SK-N-SH (cell line): ENCODE measurements around the gene ELMO1. TPM values are rescaled to one million over a fixed set of nuclear protein-coding genes. Genes with fewer than 3 reads are reported as not detected.

Source experiments
- CTCF ChIA-PET: fragments of 300-600, 350-600 bp; formaldehyde crosslinking; extraction: SDS; loops from one replicate; lab custom pipeline; 2021; lab: Yijun Ruan, JAX
- POLR2A ChIA-PET: fragments of 350-600 bp; sonication (Branson Sonifier 250); formaldehyde crosslinking; extraction: SDS; loops from one replicate; lab custom pipeline; 2020; ENCODE audit warnings: antibody characterized with exemption, inconsistent platforms; lab: Yijun Ruan, JAX
- DNase-seq: peaks from one replicate; pipeline ENCODE4 v3.0.0; 2012
- H2AFZ ChIP-seq: fragments of 200-600 bp; sonication (generic); 2 replicates; pipeline ENCODE4 v1.8.1; 2016; ENCODE audit warnings: antibody characterized with exemption, mild to moderate bottlenecking, low read depth
- H3F3A ChIP-seq: fragments of 200-600 bp; sonication (generic); replicated peaks from 2 replicates; pipeline ENCODE3; 2016; ENCODE audit warnings: antibody characterized with exemption, mild to moderate bottlenecking; ENCODE audit not compliant: insufficient read depth
- H3K27ac ChIP-seq, 2 experiments: fragments of 200-500 bp in 1 of 2; fragments of 200-600 bp in 1 of 2; sonication (Bioruptor generic) in 1 of 2; sonication (generic), shearing (Covaris generic) in 1 of 2; 2 replicates each; pipeline versions ENCODE4 v1.5.1 to v1.6.1; 2014 to 2016; ENCODE audit warnings: low read depth in 2 of 2, inconsistent platforms in 1 of 2, low read length in 1 of 2, mild to moderate bottlenecking in 1 of 2, mixed read lengths in 1 of 2
- H3K27me3 ChIP-seq: fragments of 200-600 bp; sonication (generic), shearing (Covaris generic); 2 replicates; pipeline ENCODE4 v1.6.1; 2016; ENCODE audit warnings: mixed run types; ENCODE audit not compliant: insufficient read depth
- H3K36me3 ChIP-seq, 2 experiments: fragments of 200-500 bp in 1 of 2; fragments of 200-600 bp in 1 of 2; sonication (Bioruptor generic) in 1 of 2; sonication (generic) in 1 of 2; replicated peaks in 1 of 2; 2 replicates each; pipeline versions ENCODE3 to v1.5.1; 2014 to 2016; ENCODE audit warnings: low read length in 1 of 2, mild to moderate bottlenecking in 1 of 2; ENCODE audit not compliant: insufficient read depth in 2 of 2, control insufficient read depth in 1 of 2
- H3K4me1 ChIP-seq, 2 experiments: fragments of 200-500 bp in 1 of 2; fragments of 200-600 bp in 1 of 2; sonication (Bioruptor generic) in 1 of 2; sonication (generic), shearing (Covaris generic) in 1 of 2; 2 replicates each; pipeline versions ENCODE4 v1.5.1 to v1.6.1; 2014 to 2016; ENCODE audit warnings: low read depth in 1 of 2, low read length in 1 of 2, mixed run types in 1 of 2; ENCODE audit not compliant: insufficient read depth in 2 of 2, control insufficient read depth in 1 of 2
- H3K4me2 ChIP-seq: fragments of 200-600 bp; sonication (generic), shearing (Covaris generic); 2 replicates; pipeline ENCODE4 v1.6.1; 2017; ENCODE audit warnings: mixed run types
- H3K4me3 ChIP-seq, 2 experiments: fragments of 200-500 bp in 1 of 2; fragments of 200-600 bp in 1 of 2; sonication (Bioruptor generic) in 1 of 2; sonication (generic), shearing (Covaris generic) in 1 of 2; 2 replicates each; pipeline versions ENCODE4 v1.5.1 to v1.8.1; 2014 to 2016; ENCODE audit warnings: low read depth in 2 of 2, inconsistent platforms in 1 of 2, low read length in 1 of 2, mild to moderate bottlenecking in 1 of 2, mixed read lengths in 1 of 2, moderate library complexity in 1 of 2
- H3K79me2 ChIP-seq: fragments of 200-600 bp; sonication (generic); 2 replicates; pipeline ENCODE4 v1.8.1; 2017; ENCODE audit warnings: mild to moderate bottlenecking; ENCODE audit not compliant: insufficient read depth
- H3K9ac ChIP-seq: fragments of 200-600 bp; sonication (generic); 2 replicates; pipeline ENCODE4 v1.6.1; 2017; ENCODE audit warnings: mixed run types
- H3K9me2 ChIP-seq: fragments of 200-600 bp; sonication (generic); 2 replicates; pipeline ENCODE4 v1.6.1; 2017; ENCODE audit warnings: mixed run types
- H3K9me3 ChIP-seq: fragments of 200-600 bp; sonication (generic); 2 replicates; pipeline ENCODE4 v1.6.1; 2017; ENCODE audit warnings: mixed run types, mild to moderate bottlenecking, moderate library complexity
- H4K20me1 ChIP-seq: fragments of 200-600 bp; sonication (generic); 2 replicates; pipeline ENCODE4 v1.6.1; 2017; ENCODE audit warnings: mild to moderate bottlenecking, mixed run types; ENCODE audit not compliant: insufficient read depth
- EP300 ChIP-seq, 2 experiments: IDR thresholded peaks; 2 replicates each; pipeline versions ENCODE4 v1.4.0 to v1.6.1; 2012; ENCODE audit warnings: borderline replicate concordance in 1 of 2, low read depth in 1 of 2, low read length in 1 of 2
- GABPA ChIP-seq: IDR thresholded peaks from 2 replicates; pipeline ENCODE4 v1.4.0; 2012; ENCODE audit warnings: low read depth, mild to moderate bottlenecking
- MAX ChIP-seq: IDR thresholded peaks from 2 replicates; pipeline ENCODE4 v1.4.0; 2012; ENCODE audit warnings: low read depth
- MEF2A ChIP-seq: IDR thresholded peaks from 2 replicates; pipeline ENCODE4 v1.4.0; 2012; ENCODE audit warnings: low read depth, borderline replicate concordance
- PBX3 ChIP-seq: IDR thresholded peaks from 2 replicates; pipeline ENCODE4; 2012
- RCOR1 ChIP-seq: fragments of 150-350 bp; IDR thresholded peaks from 2 replicates; pipeline ENCODE4 v1.6.1; 2017; ENCODE audit warnings: antibody characterized with exemption, low read length
- USF2 ChIP-seq: fragments of 150-350 bp; IDR thresholded peaks from 2 replicates; pipeline ENCODE4 v1.6.1; 2017; ENCODE audit warnings: antibody characterized with exemption, low read length, low read depth, borderline replicate concordance
- YY1 ChIP-seq: IDR thresholded peaks from 2 replicates; pipeline ENCODE4 v1.4.0; 2012; ENCODE audit warnings: low read depth, mild to moderate bottlenecking
- WGBS: methylation state at CpG from one replicate; pipeline ENCODE4 v1.1.6; 2017; ENCODE audit warnings: low lambda C conversion rate; 5-methylcytosine and 5-hydroxymethylcytosine counted together
- polyA plus RNA-seq, 3 experiments: library from polyadenylated mRNA; depleted of rRNA; stranded (reverse); fragments of >200 nt; gene quantifications; 2 replicates each; pipeline ENCODE4 v1.2.3, GENCODE V29; 2012
- TF ChIP-seq, protein P1 (sequence below): IDR thresholded peaks from 2 replicates; pipeline ENCODE4 v1.4.0; 2012; ENCODE audit warnings: low read depth, borderline replicate concordance
- TF ChIP-seq, protein P2 (sequence below): IDR thresholded peaks from 2 replicates; pipeline ENCODE4 v1.6.1; 2012; ENCODE audit warnings: mild to moderate bottlenecking, low read depth, low read length, moderate library complexity

The ELMO1 gene
- polyA plus RNA-seq, 1 of the 3 experiments (the other 2 are of a cell fraction), result 0.64 TPM

- Histone ChIP-seq H4K20me1 (no peaks in the 10 kb centered on the region), H3K4me3 (no peak overlapping the region), H3K9ac (no peak overlapping the region), H3K27me3 (peaks cover 11% of the 10 kb centered on the region; the same call in 1 of the 2 replicates), H3K36me3 (no peaks in the 10 kb centered on the region), H3F3A (no peaks in the 10 kb centered on the region), H3K4me1 (peaks cover 0 to 34% of the 10 kb centered on the region in 2 experiments; a peak in 2 of 4 replicates), H3K9me3 (no peaks in the 10 kb centered on the region), H3K9me2 (no peaks in the 10 kb centered on the region), H3K4me2 (no peak overlapping the region), H3K27ac (no peak overlapping the region; a peak in 1 of 4 replicates), H3K79me2 (no peaks in the 10 kb centered on the region), H2AFZ (no peak overlapping the region)
- TF ChIP-seq EP300 (IDR thresholded peaks at IDR 0.05; ENCODE audit: borderline replicate concordance in 1 of 2, low read depth in 1 of 2, low read length in 1 of 2), result no peak
- no peak for TF ChIP-seq MEF2A
- no peak for TF ChIP-seq MAX
- TF ChIP-seq, protein P1, sequence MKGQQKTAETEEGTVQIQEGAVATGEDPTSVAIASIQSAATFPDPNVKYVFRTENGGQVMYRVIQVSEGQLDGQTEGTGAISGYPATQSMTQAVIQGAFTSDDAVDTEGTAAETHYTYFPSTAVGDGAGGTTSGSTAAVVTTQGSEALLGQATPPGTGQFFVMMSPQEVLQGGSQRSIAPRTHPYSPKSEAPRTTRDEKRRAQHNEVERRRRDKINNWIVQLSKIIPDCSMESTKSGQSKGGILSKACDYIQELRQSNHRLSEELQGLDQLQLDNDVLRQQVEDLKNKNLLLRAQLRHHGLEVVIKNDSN, result no peak
- TF ChIP-seq, protein P2, sequence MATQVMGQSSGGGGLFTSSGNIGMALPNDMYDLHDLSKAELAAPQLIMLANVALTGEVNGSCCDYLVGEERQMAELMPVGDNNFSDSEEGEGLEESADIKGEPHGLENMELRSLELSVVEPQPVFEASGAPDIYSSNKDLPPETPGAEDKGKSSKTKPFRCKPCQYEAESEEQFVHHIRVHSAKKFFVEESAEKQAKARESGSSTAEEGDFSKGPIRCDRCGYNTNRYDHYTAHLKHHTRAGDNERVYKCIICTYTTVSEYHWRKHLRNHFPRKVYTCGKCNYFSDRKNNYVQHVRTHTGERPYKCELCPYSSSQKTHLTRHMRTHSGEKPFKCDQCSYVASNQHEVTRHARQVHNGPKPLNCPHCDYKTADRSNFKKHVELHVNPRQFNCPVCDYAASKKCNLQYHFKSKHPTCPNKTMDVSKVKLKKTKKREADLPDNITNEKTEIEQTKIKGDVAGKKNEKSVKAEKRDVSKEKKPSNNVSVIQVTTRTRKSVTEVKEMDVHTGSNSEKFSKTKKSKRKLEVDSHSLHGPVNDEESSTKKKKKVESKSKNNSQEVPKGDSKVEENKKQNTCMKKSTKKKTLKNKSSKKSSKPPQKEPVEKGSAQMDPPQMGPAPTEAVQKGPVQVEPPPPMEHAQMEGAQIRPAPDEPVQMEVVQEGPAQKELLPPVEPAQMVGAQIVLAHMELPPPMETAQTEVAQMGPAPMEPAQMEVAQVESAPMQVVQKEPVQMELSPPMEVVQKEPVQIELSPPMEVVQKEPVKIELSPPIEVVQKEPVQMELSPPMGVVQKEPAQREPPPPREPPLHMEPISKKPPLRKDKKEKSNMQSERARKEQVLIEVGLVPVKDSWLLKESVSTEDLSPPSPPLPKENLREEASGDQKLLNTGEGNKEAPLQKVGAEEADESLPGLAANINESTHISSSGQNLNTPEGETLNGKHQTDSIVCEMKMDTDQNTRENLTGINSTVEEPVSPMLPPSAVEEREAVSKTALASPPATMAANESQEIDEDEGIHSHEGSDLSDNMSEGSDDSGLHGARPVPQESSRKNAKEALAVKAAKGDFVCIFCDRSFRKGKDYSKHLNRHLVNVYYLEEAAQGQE, result no peak
- TF ChIP-seq GABPA, result no peak
- ChIA-PET CTCF (interaction anchor here (1.0 to 24.0 kb wide), 9 partner anchors 9 to 539 kb away, joined by 4 to 460 read pairs (median 8); no protein-coding TSS in a partner anchor), POLR2A (interaction anchor here (0.7 to 1.2 kb wide), 2 partner anchors 12 to 92 kb away, joined by 3 to 4 read pairs; no protein-coding TSS in a partner anchor)
- DNase-seq, result no peak
- 36% methylated on average over 3 of the region's 3 CpGs for WGBS
Observed at GRCh38 chr7:36979810-36980248, 468.8 kb downstream of the ELMO1 start.

- WGBS, result 44% methylated on average over 2 of the region's 2 CpGs
- Histone ChIP-seq H3K4me3 (no peak overlapping the region), H3K79me2 (no peaks in the 10 kb centered on the region), H3K27ac (no peak overlapping the region), H2AFZ (no peak overlapping the region), H3K9me3 (no peaks in the 10 kb centered on the region), H3F3A (no peaks in the 10 kb centered on the region), H3K4me2 (no peak overlapping the region), H3K9ac (no peak overlapping the region), H3K9me2 (no peaks in the 10 kb centered on the region), H3K4me1 (peaks cover 0 to 20% of the 10 kb centered on the region in 2 experiments; a peak in 2 of 4 replicates), H3K27me3 (no peaks in the 10 kb centered on the region), H3K36me3 (no peaks in the 10 kb centered on the region), H4K20me1 (no peaks in the 10 kb centered on the region)
- ChIA-PET POLR2A (no interaction called here), CTCF (interaction anchor here (1.4 to 24.0 kb wide), 6 partner anchors 8 to 504 kb away, joined by 4 to 460 read pairs (median 92); no protein-coding TSS in a partner anchor)
- TF ChIP-seq RCOR1 (no peak), YY1 (no peak), USF2 (no peak), PBX3 (no peak), MAX (no peak)
- TF ChIP-seq, protein P2, result no peak
- DNase-seq, result no peak
Observed at GRCh38 chr7:36978461-36978860, 470.2 kb downstream of the ELMO1 start.
